HG03457 (cell line): ENCODE measurements around the gene SMAD9.
"Not testable (repeated sequence)": the region's sequence is repeated elsewhere in the genome, so short reads cannot be mapped to it uniquely, and the experiment has no call there.

Source experiments
- ATAC-seq: cut with Tn5 transposase; IDR thresholded peaks from one replicate; pipeline ENCODE4 v1.9.1; 2021; ENCODE audit warnings: moderate number of reproducible peaks; ENCODE audit not compliant: unreplicated experiment

The SMAD9 gene

DNA sequence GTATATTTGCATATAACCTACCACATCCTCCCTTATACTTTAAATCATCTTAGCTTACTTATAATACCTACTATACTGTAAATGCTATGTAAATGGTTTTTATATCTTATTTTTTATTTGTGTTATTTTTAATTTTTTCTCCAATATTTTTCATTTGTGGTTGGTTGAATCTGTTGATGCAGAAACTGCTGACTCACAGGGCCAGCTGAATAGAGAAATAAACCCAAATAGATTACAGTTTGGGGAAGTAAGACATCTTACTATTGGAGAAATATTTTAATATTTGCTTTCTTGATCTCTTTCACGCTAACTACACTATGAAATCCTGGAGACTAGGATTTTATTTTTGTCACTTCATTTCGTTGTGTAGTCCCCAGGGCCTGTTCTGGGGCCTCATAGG, 7.1 kb downstream of the SMAD9 start:
- no peak for ATAC-seq

DNA sequence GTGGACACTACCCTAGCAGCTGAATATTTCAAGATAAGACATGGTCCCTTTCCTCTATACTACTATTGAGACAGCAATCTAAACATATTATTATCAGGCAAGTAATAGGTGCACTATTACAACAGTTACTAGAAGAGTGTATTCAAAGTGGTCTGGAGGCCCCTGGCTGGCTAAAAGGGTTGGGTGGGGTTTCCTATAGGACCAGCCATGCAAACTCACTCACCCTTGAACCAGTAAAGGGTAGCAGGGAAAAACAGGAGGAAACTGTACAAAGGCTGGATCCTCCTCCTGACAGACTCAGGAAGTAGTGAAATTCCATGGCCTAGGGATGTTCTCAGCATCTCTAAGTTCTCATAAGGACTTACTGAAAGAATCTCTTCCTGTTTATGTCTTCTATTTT, 7.7 kb downstream of the SMAD9 start:
- no peak for ATAC-seq

DNA sequence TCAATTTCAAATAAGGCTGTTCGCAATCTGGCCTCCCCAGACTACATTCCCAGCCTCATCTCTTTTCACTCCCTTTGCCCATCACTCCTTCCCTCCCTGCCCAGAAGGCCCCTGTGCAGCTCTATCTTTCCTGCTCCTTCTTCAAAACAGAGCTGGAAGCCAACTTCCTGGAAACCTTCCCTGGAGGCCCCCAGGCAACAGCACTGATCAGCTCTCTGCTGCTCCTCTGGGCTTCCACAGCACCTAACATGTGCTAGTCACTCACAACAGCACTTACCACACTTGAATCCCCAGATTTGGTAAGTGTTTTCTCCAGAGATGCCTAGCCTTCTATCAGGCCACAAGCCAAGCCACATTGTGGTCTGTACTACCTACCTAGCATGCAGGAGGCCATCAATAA, 9.5 kb downstream of the SMAD9 start:
- ATAC-seq: no peak

DNA sequence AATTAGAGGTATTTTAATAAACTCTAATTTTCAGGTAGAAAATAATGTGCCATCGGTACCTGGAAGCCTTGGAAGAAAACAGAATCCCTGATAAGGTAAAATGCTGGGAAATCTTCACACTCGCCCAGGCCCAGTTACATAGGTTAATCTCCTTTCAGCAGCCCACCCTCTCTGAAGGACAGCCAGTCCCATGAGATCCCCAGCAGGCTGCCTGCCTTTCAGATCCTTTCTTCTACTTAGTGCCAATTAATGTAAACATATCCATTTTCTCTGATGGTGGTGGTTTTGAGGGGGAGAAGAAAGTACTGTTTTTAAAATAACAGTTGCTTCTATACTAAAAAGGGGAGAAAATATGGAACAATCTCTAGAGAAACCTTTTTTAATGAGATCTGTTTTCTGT, 12.2 kb downstream of the SMAD9 start:
- ATAC-seq: no peak

DNA sequence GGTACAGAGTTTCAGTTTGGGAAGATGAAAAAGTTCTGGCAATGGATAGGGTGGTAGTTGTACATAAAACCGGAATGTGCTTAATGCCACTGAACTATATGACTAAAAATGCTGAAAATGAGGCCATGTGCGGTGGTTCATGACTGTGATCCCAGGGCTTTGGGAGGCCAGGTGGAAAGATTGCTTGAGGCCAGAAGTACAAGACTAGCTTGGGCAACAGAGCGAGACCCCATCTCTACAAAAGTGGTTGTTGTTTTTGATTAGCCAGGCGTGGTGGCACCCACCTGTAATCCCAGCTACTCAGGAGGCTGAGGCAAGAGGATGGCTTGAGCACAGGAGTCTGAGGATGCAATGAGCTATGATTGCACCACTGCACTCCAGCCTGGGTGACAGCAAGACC, 12.8 kb downstream of the SMAD9 start:
- no peak for ATAC-seq

DNA sequence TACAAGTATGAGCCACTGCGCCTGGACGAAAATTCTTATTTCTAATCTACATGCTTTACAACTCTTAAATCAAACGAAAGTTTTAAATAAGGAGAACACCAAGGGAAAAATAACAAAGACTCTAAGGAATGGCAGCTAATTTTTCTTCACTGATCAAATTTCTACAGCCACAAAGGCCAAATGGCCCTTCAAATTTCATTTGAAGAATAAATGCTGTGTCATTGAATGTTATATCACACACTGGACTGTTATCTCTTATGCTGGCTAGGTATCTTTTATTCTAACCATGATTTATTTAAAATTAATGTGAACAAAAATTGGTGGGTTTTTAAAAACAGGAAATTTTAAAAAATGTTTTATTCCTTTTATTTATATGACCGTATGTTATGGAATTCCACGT, 14.1 kb downstream of the SMAD9 start:
- no peak for ATAC-seq

DNA sequence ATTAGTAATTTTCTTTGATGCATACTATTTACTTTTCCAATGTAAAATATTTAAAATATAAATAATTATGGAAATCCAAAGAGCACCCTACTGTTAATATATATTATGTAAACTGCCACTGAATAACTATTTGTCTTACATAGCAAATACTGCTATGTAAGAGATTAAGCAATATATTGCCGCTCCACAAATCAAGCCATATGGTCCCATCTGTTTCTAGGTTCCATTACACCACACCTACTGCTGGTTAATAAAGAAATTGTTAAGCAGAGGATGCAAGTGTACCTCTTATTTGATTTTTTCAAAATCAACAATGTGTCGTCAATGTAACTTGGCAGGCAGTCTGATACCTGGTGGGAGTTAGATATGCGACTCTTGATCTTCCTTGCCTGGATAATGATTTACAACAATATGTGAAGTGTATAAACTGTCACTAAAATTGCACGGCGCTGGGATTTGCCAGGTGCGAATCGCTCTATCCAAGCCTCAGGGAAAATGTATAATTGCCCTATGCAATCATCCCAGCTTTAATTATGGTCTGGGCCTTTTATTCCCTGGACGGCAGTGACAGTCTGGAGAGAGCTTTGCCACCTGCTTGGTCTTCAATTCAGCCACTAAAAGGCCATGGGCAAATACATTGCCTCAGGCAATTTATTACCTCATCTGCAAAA, 16.0 kb downstream of the SMAD9 start:
- no peak for ATAC-seq

DNA sequence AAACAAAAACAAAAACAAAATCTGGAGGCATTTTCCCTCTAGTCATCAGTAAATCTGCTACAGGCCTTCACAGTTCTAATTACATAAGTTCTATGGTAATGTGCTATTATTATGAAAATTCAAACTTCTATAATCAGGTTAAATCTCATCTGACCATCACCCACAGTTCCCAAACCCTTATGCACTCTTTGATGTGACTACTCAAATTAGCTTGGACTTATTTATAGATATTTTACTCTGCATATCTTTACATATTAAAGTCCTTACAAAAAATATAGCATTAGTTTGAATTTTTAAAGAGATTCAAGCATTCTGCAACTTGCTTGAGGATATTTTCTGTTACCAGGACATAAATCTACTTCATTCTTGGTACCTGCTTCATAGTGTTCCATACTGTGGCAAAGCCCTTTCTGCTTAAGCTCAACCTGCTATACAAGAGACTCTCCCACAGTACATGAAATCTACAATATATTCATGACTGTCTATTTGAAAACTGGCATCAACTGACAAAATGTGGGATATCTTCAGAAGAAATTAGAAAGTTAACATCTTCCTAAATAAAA, 22.9 kb downstream of the SMAD9 start:
- no peak for ATAC-seq

DNA sequence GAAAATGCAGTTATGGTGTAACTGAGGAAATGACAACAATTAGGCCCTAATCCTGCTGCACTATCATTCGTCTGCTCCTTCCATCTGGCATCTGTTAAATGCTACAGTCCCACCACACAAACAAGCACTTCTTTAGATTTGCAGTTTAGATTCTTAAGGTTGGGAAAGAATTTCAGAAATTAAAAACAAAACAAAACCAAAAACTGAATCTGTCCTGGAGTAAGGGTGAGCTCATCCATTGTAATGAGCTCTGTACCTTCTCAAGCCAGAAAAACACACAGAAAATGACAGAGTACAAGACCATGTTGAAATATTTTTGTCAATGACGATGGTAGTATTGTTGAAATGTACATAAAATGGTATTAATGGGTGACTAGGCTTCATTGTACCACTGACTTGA, 28.3 kb downstream of the SMAD9 start:
- ATAC-seq: no peak

DNA sequence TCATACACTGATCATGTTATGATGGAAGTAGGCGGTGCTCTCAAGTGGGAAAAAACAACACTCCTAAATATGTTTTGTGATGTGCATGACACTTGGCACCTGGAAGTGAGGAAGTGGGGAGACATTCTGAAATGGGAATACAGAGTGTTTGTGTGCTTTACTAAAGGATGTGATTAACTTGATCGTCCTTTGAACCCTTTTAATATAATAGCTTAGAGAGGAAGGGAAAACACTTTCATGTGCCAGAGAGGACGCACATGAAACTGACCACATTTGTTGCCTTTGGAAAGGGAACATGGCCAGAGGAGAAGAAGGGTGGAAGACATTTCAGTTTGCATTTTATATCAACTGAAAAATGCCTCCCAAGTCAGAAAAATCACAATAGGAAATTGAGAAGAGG, 31.4 kb downstream of the SMAD9 start:
- ATAC-seq: no peak

DNA sequence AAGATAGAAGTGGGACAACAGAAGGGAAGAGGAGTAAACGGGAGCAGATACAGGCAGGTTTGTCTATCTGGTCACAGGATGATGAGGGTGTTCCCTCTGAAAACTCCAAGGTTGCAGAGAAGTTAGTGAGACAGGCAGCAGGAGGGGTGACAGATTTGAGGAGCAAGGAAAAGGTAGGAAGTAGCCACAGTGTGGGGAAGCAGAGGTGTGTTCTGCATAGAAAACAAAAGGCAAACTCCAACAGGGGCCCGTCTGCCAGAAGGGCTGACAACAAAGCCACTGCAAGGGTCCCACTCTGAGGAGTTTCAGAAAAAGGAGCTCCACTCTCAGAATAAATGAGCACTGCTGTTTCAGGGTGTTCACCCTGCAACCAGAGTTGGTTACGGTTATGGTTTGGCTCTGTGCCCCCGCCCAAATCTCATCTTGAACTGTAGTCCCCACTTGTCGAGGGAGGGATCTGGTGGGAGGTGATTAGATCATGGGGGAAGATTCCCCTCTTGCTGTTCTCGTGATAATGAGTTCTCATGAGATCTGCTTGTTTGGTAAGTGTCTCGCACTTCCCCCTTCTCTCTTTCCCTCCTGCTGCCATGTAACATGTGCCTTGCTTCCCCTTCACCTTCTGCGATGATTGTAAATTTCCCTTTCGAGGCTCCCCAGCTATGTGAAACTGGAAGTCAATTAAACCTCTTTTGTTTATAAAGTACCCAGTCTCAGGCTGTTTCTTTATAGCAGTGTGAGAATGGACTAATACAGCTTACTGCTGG, 32.1 kb downstream of the SMAD9 start:
- no peak for ATAC-seq

DNA sequence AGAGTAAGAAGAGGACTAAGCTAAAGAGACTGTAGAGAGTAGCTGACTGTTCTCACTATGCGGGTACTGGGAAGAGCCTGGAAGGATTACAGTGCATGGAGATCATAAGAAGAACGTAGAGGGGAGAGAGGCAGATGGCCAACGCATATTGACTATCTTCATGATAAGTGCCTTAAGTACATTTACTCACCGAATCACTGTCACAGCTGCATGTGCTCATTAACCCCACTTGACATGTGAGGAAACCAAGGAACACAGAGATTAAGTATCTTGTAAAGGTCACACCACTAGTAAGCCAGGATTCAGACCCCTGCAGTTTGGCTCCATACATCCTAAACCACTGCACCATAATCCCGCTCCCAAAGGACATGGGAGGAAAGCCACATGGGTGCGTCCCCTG, 34.1 kb downstream of the SMAD9 start:
- no peak for ATAC-seq

DNA sequence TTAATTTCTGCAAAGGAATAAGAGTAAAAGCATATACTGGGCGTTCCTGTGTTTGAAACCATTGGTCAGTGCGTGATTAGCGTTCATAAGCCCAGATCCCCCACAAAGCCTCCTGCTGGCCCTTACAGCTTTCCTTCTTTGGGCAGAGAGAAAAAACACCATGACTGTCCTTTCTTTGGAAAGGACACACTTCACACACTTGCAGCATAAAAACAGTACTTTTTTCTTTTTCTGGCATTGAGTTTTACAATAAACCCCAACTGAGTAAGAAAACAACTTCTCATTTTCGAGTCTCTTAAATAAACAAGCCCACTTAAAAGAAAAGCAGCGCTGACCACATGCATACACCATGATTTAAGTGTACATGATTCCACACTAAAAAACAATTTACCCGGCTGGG, 35.8 kb downstream of the SMAD9 start:
- no peak for ATAC-seq

DNA sequence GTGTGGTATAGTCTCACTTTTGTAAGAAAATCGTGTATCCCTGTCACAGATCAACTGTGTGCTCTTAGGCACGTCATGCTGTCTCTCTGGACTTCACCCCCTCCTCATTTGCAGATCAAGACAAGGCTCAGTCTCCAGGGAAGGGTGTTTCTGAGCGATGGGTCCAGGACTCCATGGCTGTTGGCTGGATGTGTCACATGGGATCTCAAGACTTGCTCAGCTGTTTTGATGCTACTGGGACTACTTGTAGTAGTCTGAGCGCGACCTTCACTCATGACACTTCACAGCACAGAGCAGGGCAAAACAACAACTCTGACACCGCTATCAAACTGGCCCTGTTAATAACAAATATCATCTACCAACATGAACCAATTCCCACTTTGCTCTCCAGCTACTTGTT, 36.2 kb downstream of the SMAD9 start:
- ATAC-seq: no peak

DNA sequence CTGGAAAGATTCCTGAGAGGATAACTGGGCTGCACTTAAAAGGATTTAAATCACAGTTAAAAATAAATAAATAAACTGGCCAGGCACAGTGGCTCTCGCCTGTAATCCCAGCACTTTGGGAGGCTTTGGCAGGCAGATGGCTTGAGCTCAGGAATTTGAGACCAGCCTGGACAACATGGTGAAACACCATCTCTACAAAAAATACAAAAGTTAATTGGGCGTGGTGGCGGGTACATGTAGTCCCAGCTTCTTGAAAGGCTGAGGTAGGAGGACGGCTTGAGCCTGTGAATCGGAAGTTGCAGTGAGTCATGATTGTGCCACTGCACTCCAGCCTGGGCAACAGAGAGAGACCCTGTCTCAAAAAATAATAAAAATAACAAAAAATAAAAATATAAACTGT, 36.6 kb downstream of the SMAD9 start:
- ATAC-seq: not testable (repeated sequence)

DNA sequence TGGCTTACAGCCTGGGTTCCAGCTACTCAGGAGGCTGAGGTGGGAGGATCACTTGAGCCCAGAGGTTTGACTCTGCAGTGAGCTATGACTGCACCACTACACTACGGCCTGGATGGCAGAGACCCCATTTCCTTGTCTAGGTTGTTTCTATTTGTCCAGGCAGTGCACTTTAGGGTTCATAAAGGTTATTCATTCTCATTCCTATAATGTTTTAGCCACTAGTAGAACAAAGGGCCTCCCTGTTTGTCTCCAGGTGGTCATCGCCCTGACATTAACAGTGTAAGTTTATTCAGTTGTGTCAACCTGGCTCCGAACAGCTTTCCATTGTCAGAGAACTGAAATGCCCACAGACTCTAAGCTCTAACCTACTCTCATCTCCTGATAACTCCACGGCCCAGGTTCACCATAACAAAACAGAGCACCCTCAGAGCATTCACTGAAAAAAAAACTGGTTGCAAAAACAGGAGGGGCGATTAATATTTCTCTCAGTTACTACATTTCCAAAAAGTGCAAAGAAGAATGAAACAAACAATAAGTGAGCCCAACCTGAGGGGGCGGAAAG, 37.1 kb downstream of the SMAD9 start:
- no peak for ATAC-seq

DNA sequence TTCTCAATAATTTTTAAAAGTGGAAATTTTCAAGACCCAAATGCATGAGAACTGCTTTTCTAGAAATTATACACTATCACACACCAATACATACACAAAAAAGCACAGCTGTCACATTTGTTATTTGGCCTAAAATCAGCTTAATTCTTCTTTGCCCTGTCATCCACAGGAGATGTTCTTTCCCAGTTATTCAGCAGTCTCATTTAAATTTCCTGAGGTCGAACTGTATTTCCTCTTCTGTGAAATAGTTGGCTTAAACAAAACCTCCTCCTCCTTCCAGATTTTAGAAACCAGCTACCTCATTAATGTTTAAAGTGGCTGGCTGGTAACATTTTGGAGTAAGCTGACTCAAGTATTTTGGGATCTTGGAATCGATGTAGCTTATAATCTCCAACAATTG, 39.1 kb downstream of the SMAD9 start:
- no peak for ATAC-seq

DNA sequence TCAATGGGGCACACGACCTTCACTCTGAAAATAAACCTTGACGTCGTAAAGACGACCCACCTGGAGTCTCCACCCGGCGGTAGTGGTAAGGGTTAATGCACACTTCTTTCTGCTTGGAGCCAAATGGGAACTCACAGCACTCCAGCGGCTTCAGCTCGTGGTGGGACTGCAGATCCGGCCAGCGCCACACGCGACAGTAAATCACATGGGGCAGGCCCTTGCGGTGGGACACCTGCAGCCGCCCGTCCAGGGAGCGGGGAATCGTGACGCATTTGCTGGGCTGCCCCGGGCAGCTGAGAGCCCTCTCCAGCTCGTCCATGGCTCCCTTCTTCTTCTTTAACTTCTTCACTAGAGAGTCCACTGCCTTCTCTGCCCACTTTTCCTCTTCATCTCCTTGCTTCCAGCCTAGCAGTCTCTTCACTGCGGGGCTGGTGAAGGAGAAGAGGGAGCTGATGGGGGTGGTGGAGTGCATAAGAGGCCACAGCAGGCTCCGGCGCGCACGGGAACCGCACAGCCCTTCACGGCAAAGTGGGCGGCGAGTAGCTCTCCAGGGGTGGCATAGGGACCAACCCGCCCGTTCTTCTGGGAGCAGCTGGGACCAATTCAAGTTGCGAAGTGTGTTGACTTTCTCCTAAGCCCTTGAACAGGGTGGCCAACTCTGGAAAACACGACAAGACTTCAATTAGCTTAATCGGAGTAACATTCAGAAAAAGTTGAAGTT, 40.7 kb downstream of the SMAD9 start:
- no peak for ATAC-seq

DNA sequence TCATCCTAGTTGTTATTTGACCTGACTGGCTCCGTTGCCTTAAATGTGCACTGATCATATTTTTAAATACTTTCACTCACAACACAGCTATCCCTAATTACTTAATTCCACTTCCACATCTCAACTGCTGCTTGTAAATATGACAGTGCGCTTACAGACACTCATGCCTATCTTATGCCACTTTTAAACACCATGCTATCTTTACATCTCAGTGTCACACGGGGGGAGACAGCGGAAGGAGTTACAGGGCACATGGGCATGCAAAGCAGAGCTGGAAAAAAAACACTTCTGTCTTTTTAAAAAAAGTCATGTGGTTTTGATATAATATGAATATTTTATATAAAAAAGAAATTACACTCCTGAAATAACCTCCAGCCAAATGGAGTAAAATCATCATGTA, 44.1 kb downstream of the SMAD9 start:
- no peak for ATAC-seq

DNA sequence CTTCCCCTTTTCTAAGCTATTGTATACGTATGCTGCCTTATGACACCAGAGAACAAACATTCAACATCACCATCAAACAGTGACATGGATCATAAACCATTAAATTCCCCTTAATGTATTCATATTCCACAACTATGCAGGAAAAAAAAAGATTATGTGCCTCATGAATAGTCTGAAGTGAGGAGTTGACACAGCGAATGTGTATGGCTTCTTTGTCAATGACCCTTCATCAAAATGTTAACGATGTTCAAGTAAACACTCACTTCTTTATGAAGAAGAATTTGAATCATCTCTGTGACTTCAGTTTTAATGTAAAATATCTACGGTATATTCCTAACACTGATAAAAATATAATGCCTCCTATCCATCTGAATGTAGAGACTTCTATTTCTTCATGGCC, 44.6 kb downstream of the SMAD9 start:
- ATAC-seq: no peak

DNA sequence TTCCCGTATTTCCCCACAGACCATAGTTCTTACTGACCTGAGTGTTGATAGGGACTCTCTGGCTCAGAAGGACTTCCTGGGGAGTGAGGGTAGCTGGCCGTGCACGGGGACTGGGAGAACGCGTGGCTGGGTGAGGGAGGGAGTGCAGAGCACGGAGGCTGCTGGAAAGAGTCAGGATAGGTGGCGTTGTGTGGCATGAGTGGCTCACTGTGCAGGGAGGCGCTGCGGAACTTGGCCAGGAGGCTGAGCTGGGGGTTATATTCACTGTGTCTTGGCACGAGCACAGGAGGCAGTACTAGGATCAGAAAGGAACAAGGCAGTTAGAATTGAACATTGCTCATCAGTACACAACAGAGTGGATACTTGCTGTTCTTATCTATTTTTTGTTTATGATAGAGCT, 47.4 kb downstream of the SMAD9 start:
- ATAC-seq: no peak
